HG03064 (cell line): Measurements from ENCODE around the gene GYS2.

Experiments used
- ATAC-seq: cut with Tn5 transposase; IDR thresholded peaks from one replicate; pipeline ENCODE4 v1.9.1; 2021; ENCODE audit warnings: low read depth; ENCODE audit not compliant: unreplicated experiment

GYS2 gene

DNA sequence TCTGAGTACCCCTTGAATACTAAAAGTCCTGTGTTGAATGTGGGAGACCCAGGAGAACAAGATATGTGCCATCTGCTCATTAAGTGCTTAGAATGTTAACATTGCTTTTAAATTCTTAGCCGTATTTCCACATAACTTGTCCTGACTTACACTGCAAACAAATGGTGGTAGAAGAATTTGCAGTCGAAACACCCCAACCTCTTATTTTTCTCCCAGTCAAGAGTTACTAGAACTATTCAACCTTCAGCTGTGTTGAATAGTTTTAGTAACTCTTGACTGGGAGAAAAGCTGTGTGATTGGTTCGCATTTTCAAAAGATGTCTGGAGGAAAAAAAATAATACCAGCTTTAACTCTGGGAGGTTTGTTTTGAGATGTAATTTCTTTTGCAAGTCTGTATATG, 86.2 kb downstream of the GYS2 start:
- ATAC-seq = no peak

DNA sequence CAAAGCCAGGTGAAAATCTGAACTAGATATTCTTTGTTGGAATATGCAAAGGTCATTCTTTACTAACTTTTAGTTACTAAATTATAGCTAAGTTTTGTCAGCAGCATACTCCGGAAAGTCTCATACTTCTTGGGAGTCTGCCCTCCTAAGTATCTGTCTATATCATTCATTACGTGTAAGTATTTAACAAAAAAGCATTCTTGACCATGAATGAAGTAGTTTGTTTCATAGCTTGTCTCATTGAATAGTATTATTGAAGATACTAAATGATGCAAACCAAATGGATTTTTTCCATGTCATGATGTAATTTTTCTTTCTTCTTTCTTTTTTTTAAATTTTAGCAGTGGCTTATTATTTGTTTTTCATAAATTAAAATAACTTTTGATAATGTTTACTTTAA, 88.4 kb downstream of the GYS2 start:
- ATAC-seq = no peak

DNA sequence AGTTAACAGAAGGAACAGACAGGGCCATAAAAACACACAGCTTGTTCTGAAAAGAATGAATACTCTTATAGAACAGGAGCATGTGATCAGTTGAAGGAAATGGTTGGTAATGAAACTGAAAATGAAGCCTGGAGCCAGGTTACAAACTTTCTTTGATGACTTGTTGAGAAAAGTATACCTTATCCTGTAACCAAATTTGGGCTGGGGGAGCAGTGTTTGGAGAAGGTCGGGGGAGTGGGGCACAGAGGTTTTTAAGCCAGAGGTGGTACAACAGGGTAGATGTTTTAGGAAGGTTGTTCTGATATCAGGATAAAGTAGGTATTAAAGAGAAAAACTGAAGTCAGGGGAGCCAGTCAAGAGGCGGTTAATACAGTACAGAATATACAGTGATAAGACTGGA, 94.9 kb downstream of the GYS2 start:
- no peak for ATAC-seq

DNA sequence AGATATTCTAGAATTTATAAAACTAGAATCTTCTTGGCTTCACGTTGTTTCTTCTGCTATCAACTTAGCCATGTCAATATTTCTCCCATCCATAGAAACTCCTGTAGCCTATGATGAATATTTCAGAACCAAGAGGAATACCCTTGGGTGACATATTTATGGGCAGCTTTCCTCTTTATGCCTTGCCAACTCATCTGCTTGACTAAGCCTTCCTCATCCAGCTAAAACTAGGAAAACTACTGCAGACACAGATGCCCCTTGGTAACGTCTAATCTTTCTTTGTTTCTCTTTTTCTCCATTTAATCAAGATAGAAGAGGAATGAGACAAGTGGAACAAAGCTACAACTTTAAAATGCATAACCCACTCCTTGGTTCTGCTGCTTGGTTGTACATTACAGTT, 96.8 kb downstream of the GYS2 start:
- no peak for ATAC-seq

DNA sequence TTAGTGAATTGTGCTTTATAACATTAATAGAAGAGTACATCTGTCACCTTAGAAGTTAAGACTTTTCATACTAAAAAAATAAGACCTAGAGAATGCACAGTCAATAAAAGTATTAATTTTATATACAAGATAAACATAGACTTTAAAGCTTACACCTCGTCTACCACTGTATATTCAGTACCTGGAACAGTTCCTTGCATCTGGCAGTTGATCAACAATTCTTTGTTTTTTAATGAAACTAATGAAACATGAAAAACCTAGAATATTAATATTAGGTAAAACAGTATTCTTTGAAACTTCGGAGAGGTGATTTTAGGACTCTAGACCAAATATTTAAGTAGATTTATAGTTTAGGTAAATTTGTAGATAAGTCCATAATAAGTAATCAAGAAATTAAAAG, 98.8 kb downstream of the GYS2 start:
- no peak for ATAC-seq

DNA sequence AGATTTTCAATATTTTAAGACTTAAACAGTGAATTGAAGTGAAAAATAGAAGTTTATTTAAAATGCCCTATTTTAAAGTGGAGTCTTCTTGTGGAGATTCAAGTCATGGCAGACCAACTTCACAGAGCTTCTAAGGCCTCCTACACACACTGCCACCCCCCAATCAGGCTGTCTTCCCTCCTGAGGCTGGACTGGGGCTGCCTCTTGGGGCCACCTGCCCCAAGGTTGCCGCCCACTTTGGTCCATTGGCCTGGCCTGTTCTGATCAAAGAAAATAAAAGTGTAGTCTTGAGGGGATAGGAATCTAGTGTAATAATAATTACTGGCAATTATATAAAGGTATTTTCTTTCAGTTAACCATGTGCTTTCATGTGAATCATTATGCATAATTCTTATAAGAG, 101.8 kb downstream of the GYS2 start:
- no peak for ATAC-seq

DNA sequence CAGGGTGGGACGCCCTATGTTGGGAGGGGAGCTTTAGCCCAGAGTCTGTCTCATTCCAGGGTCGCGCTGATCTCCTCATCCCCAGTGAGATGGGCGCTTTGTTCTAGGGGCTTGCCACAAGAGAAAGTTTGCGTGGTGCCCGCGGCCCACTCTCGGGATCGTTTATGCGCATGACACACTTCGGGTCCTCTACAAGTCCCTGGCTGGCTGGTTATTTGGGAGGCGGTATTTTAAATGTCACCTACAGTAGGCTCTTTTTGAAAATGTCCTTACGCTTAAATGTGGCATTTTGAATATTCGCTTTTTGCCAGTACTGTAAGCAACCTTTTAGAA, 102.5 kb downstream of the GYS2 start:
- ATAC-seq = peak; percentile 3

DNA sequence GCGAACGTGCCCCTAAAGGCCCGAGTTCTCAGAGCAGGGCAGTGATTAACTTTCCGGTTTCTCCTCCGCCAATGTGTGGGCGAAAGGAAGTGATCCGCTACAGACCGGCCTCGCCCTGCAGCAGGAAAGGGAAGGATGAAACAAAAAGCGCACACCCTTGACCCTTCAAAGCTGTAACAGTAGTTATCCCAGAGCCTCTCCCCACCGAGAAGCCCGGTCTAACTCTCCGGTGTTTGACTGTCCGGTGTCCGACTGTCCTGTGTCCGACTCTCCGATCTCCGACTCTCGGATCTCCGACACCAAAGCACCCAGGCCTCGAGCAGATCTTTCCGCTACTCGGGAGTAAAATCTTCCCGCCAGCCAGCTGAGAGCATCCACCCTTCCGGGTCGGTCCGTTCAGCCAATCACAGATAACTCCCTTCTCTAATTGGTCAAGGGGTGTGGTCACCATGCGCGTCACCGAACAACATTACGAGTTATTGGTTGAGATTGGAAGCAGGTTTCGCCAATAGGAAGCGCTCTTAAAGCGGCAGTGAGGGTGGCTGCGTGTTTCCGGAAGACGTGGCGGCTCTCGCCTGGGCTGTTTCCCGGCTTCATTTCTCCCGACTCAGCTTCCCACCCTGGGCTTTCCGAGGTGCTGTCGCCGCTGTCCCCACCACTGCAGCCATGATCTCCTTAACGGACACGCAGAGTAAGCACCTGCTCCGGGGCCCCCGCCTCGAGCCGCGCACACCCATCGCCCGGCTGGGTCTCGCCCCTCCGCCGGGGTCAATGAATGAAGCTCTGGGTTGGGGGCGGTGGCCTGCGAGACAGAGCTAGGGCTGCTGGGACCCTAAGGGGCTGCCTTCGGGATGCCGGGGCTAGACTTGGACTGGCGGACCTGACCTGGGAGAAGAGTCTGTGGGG, 103.1 kb downstream of the GYS2 start, which contains the start of the genes GOLT1B and RECQL:
Gene GOLT1B, plus strand, starts transcription at position 532 of the 906 bp plus-strand sequence. Its CDS starts 135 bp downstream, at position 667.
Gene RECQL, minus strand, starts transcription at position 378 of the 906 bp plus-strand sequence. CDS start 2,065 bp downstream, outside the sequence.
- ATAC-seq = peak; percentile 98

DNA sequence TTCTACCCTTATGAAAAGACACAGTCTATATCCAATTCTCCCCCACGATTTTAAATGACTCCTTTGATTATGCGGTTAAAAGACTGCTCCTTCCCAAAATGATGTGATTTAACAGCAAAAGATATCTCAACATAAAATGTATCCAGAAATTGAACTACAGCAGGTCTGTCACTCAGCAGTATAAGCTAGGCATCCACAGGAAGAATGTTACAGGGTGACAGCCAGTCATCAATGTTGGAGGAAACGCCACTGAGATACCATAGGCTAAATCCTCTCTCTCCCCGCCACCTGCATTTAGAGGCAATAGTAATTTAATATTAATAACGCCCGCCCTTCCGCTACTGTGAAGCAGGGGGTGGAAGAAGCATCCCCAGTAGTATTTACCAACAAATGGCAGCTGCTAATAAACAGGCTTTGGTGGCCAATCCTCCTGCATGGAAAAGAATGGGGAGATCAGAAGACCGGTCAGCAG, 103.8 kb downstream of the GYS2 start:
- ATAC-seq = peak; percentile 2

DNA sequence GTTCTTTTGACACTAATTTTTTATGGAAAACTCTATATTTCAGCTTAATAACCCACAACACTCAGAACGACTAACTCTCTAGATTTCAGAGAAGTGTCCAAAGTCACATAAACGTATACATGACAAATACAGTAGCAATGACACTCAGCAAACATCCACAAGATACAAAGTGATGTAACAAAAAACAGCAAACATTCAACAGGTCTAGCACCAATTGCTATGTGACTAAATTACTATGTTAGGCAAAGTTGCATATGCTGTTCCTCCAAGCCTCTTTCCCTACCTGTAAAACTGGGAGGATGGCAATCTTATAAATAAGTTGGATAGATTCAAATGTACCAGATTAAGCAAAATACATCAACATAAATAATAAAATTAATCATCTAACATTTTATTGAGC, 104.9 kb downstream of the GYS2 start:
- no peak for ATAC-seq
